Ectodermal cell (in vitro differentiated cells): Measurements from ENCODE around the gene PSMB11.

ENCODE experiments used
- H3K27ac ChIP-seq: 2 replicates; pipeline ENCODE4 v1.7.0; 2013; ENCODE audit warnings: mild to moderate bottlenecking, low read depth, low read length; ENCODE audit not compliant: insufficient read depth, poor library complexity, severe bottlenecking
- H3K27me3 ChIP-seq: 2 replicates; pipeline ENCODE4 v1.7.0; 2013; ENCODE audit warnings: mild to moderate bottlenecking, low read length; ENCODE audit not compliant: insufficient read depth, control insufficient read depth, poor library complexity, severe bottlenecking
- H3K36me3 ChIP-seq: one replicate; pipeline ENCODE4 v1.7.0; 2013; ENCODE audit warnings: low read length; ENCODE audit not compliant: control insufficient read depth, insufficient read depth
- H3K4me1 ChIP-seq: one replicate; pipeline ENCODE4 v1.7.0; 2013; ENCODE audit warnings: low read length; ENCODE audit not compliant: control insufficient read depth, insufficient read depth
- H3K4me3 ChIP-seq: 2 replicates; pipeline ENCODE4 v1.7.0; 2013; ENCODE audit warnings: low read depth, low read length, control low read depth; ENCODE audit not compliant: insufficient read depth
- H3K9me3 ChIP-seq: 2 replicates; pipeline ENCODE4 v1.7.0; 2013; ENCODE audit warnings: mild to moderate bottlenecking, low read length, moderate library complexity; ENCODE audit not compliant: control insufficient read depth
- WGBS, 2 experiments: methylation state at CpG; one replicate each; pipeline ENCODE4 v1.1.7; 2013; ENCODE audit warnings: missing lambda C conversion rate in 2 of 2; 5-methylcytosine and 5-hydroxymethylcytosine counted together

PSMB11 gene

GRCh38 chr14:23043145-23043544, 1.1 kb downstream of the PSMB11 start:
- Histone ChIP-seq H3K27me3 (no peaks in the 10 kb centered on the region), H3K9me3 (no peaks in the 10 kb centered on the region), H3K27ac (no peak overlapping the region), H3K4me1 (peaks cover 12% of the 10 kb centered on the region), H3K36me3 (no peaks in the 10 kb centered on the region), H3K4me3 (no peak overlapping the region)
- WGBS, 2 experiments, result 93 to 95% methylated on average over 6 of the region's 6 CpGs

GRCh38 chr14:23043754-23044153, 1.7 kb downstream of the PSMB11 start:
- Histone ChIP-seq H3K27me3 (no peaks in the 10 kb centered on the region), H3K27ac (no peak overlapping the region), H3K36me3 (no peaks in the 10 kb centered on the region), H3K9me3 (no peaks in the 10 kb centered on the region), H3K4me3 (no peak overlapping the region), H3K4me1 (peaks cover 12% of the 10 kb centered on the region)
- WGBS, 2 experiments, result 35 to 38% methylated on average over 3 of the region's 3 CpGs

GRCh38 chr14:23044840-23045239, 2.8 kb downstream of the PSMB11 start:
- H3K4me3 ChIP-seq, result no peak overlapping the region
- peaks cover 4% of the 10 kb centered on the region for H3K36me3 ChIP-seq
- no peak overlapping the region for H3K27ac ChIP-seq
- WGBS, 2 experiments, result 91% methylated on average over 8 of the region's 8 CpGs
- H3K27me3 ChIP-seq, result no peaks in the 10 kb centered on the region
- peaks cover 12% of the 10 kb centered on the region for H3K4me1 ChIP-seq
- no peaks in the 10 kb centered on the region for H3K9me3 ChIP-seq

GRCh38 chr14:23045419-23046357, 3.7 kb downstream of the PSMB11 start:
- WGBS, 2 experiments, result 90 to 94% methylated on average over 13 of the region's 13 CpGs
- H3K27ac ChIP-seq, result no peak overlapping the region

GRCh38 chr14:23047034-23047634, 5.1 kb downstream of the PSMB11 start:
- Histone ChIP-seq H3K27ac (no peak overlapping the region), H3K36me3 (peaks cover 20% of the 10 kb centered on the region), H3K27me3 (no peaks in the 10 kb centered on the region), H3K4me3 (no peak overlapping the region), H3K4me1 (peaks cover 12% of the 10 kb centered on the region), H3K9me3 (no peaks in the 10 kb centered on the region)
- WGBS, 2 experiments, result 77 to 78% methylated on average over 6 of the region's 6 CpGs

More at GRCh38 chr14:23045419-23046357, 3.7 kb downstream of the PSMB11 start:
- H3K27me3 ChIP-seq, result no peaks in the 10 kb centered on the region
- no peak overlapping the region for H3K4me3 ChIP-seq
- peaks cover 12% of the 10 kb centered on the region for H3K4me1 ChIP-seq
- no peaks in the 10 kb centered on the region for H3K9me3 ChIP-seq
- H3K36me3 ChIP-seq, result peaks cover 13% of the 10 kb centered on the region

GRCh38 chr14:23047751-23048693, 6.0 kb downstream of the PSMB11 start:
- Histone ChIP-seq H3K4me3 (no peak overlapping the region), H3K4me1 (peaks cover 12% of the 10 kb centered on the region), H3K27me3 (no peaks in the 10 kb centered on the region), H3K36me3 (peaks cover 24% of the 10 kb centered on the region), H3K27ac (no peak overlapping the region), H3K9me3 (no peaks in the 10 kb centered on the region)
- WGBS, 2 experiments, result 96 to 97% methylated on average over 85 of the region's 85 CpGs

GRCh38 chr14:23049011-23049410, 7.0 kb downstream of the PSMB11 start:
- H3K4me3 ChIP-seq, result no peak overlapping the region
- H3K36me3 ChIP-seq, result peaks cover 24% of the 10 kb centered on the region
- H3K4me1 ChIP-seq, result peaks cover 4% of the 10 kb centered on the region
- 96 to 97% methylated on average over 9 of the region's 9 CpGs for WGBS, 2 experiments
- no peaks in the 10 kb centered on the region for H3K27me3 ChIP-seq
- no peak overlapping the region for H3K27ac ChIP-seq
- no peaks in the 10 kb centered on the region for H3K9me3 ChIP-seq

- H3K4me3 ChIP-seq, result no peak overlapping the region
- H3K9me3 ChIP-seq, result no peaks in the 10 kb centered on the region
- H3K4me1 ChIP-seq, result peaks cover 4% of the 10 kb centered on the region
- no peak overlapping the region for H3K27ac ChIP-seq
- H3K27me3 ChIP-seq, result no peaks in the 10 kb centered on the region
- 94 to 97% methylated on average over 5 of the region's 5 CpGs for WGBS, 2 experiments
- H3K36me3 ChIP-seq, result peaks cover 24% of the 10 kb centered on the region
These were observed 9.4 kb downstream of the PSMB11 start for GRCh38 chr14:23051141-23052057.

GRCh38 chr14:23052182-23052623, 10.2 kb downstream of the PSMB11 start:
- Histone ChIP-seq H3K27me3 (no peaks in the 10 kb centered on the region), H3K9me3 (no peaks in the 10 kb centered on the region), H3K36me3 (peaks cover 24% of the 10 kb centered on the region), H3K27ac (no peak overlapping the region), H3K4me3 (no peak overlapping the region), H3K4me1 (peaks cover 4% of the 10 kb centered on the region)
- 79 to 80% methylated on average over 14 of the region's 14 CpGs for WGBS, 2 experiments
